Measurements from ENCODE around the gene FXYD5. TPM values are rescaled to one million over a fixed set of nuclear protein-coding genes. Genes with fewer than 3 reads are reported as not detected.

The FXYD5 gene
- total RNA-seq, 1 experiment from 2014 or later: 100 TPM

DNA sequence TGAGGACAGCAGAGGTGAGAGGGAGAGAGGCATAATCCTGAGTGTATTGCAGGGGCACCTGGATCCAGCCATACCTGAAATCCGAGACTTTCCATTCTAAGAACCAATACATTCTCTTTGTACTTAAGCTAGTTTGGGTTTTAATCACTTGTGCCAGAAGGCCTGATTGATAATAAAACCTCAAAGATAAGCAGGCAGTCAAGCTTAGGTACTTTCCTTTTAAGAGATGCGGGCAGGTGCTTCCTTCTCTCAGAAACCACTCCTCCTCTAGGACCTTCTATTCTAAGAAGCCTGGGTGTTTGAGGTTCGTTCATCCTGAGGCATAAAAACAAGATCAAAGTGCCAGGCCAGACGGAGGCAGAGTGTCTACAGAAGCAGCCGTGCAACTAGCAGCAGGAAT is 51.8 kb downstream of the FXYD5 start:
- Mint-ChIP-seq H3K27ac (peak overlapping the region in 1 of 3 experiments; percentile 32; a peak in 1 of 7 replicates), H3K4me3 (no peak overlapping the region), H3K27me3 (ENCODE audit: low read depth) (no peaks in the 10 kb centered on the region; the same call in 1 of the 2 replicates), H3K4me1 (peaks cover 42 to 47% of the 10 kb centered on the region in 2 experiments), H3K9me3 (no peaks in the 10 kb centered on the region; a peak in 3 of 5 replicates), H3K36me3 (ENCODE audit: insufficient read depth in 1 of 3, low read depth in 3 of 3) (no peaks in the 10 kb centered on the region; a peak in 1 of 7 replicates)
- H3K79me1 ChIP-seq (ENCODE audit: insufficient read depth, low read depth, low read length, poor library complexity, severe bottlenecking): no peaks in the 10 kb centered on the region
- no peak overlapping the region for H3K23ac ChIP-seq (ENCODE audit: insufficient read length, low read depth, low read length)
- H2BK12ac ChIP-seq (ENCODE audit: insufficient read length, low read depth, low read length): peak overlapping the region; percentile 70
- no peak overlapping the region for H3K27ac ChIP-seq (ENCODE audit: insufficient read length, low read depth, low read length)
- no peak overlapping the region for H3K4me2 ChIP-seq (ENCODE audit: insufficient read depth, insufficient read length, low read length)
- peaks cover 12% of the 10 kb centered on the region for H3K4me1 ChIP-seq (ENCODE audit: insufficient read depth, low read length)
- no peak overlapping the region for H3T11ph ChIP-seq (ENCODE audit: low read length)
- no peaks in the 10 kb centered on the region for H3K79me2 ChIP-seq (ENCODE audit: insufficient read depth, low read length)
- no peak overlapping the region for H4K91ac ChIP-seq (ENCODE audit: insufficient read length, low read depth, low read length)
- no peak overlapping the region for H2BK20ac ChIP-seq (ENCODE audit: low read depth, low read length, poor library complexity, severe bottlenecking)
- H2BK120ac ChIP-seq (ENCODE audit: low read depth, low read length, poor library complexity, severe bottlenecking): no peak overlapping the region
- H3K27me3 ChIP-seq (ENCODE audit: insufficient read depth, low read length): no peaks in the 10 kb centered on the region
- H2AFZ ChIP-seq (ENCODE audit: low read length): no peak overlapping the region
- H4K20me1 ChIP-seq (ENCODE audit: control insufficient read depth, insufficient read depth, insufficient read length): no peaks in the 10 kb centered on the region
- no peak overlapping the region for H2AK5ac ChIP-seq (ENCODE audit: insufficient read length, low read length)
- no peak overlapping the region for H2BK15ac ChIP-seq (ENCODE audit: low read depth, low read length)
- H3K9ac ChIP-seq (ENCODE audit: extremely low read depth, insufficient read length, low read length): no peak overlapping the region
- no peak for DNase-seq
- H3K18ac ChIP-seq (ENCODE audit: insufficient read length, low read depth, low read length): no peak overlapping the region
- H3K14ac ChIP-seq (ENCODE audit: insufficient read depth, low read length): no peak overlapping the region
- H4K8ac ChIP-seq (replicated peaks; ENCODE audit: insufficient read length, low read depth, low read length): no peak overlapping the region
- H3K23me2 ChIP-seq (ENCODE audit: insufficient read length, low read depth, low read length, poor library complexity, severe bottlenecking): no peaks in the 10 kb centered on the region
- WGBS (ENCODE audit: extremely low coverage, insufficient read length, low lambda C conversion rate): no CpG with 5 or more reads among the region's 5 CpGs
- H4K5ac ChIP-seq (ENCODE audit: insufficient read length, low read depth, low read length): no peak overlapping the region
- no peaks in the 10 kb centered on the region for H3K9me3 ChIP-seq (ENCODE audit: control insufficient read depth, low read depth, low read length)
- TF ChIP-seq, protein P1, sequence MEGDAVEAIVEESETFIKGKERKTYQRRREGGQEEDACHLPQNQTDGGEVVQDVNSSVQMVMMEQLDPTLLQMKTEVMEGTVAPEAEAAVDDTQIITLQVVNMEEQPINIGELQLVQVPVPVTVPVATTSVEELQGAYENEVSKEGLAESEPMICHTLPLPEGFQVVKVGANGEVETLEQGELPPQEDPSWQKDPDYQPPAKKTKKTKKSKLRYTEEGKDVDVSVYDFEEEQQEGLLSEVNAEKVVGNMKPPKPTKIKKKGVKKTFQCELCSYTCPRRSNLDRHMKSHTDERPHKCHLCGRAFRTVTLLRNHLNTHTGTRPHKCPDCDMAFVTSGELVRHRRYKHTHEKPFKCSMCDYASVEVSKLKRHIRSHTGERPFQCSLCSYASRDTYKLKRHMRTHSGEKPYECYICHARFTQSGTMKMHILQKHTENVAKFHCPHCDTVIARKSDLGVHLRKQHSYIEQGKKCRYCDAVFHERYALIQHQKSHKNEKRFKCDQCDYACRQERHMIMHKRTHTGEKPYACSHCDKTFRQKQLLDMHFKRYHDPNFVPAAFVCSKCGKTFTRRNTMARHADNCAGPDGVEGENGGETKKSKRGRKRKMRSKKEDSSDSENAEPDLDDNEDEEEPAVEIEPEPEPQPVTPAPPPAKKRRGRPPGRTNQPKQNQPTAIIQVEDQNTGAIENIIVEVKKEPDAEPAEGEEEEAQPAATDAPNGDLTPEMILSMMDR (conservative IDR thresholded peaks at IDR 0.05): no peak
- H2BK5ac ChIP-seq (ENCODE audit: insufficient read length, low read length): no peak overlapping the region
- H3K56ac ChIP-seq (ENCODE audit: insufficient read length, low read depth, low read length): no peak overlapping the region
- H3K4ac ChIP-seq (ENCODE audit: low read depth, low read length): no peak overlapping the region
